Measurements from ENCODE around the gene HSF5. TPM values are rescaled to one million over a fixed set of nuclear protein-coding genes. Genes with fewer than 3 reads are reported as not detected.
"Not testable (repeated sequence)": the region's sequence is repeated elsewhere in the genome, so short reads cannot be mapped to it uniquely, and the experiment has no call there.

The HSF5 gene
- total and polyA plus RNA-seq, 8 donors = 0.18 TPM; not detected in 7

DNA sequence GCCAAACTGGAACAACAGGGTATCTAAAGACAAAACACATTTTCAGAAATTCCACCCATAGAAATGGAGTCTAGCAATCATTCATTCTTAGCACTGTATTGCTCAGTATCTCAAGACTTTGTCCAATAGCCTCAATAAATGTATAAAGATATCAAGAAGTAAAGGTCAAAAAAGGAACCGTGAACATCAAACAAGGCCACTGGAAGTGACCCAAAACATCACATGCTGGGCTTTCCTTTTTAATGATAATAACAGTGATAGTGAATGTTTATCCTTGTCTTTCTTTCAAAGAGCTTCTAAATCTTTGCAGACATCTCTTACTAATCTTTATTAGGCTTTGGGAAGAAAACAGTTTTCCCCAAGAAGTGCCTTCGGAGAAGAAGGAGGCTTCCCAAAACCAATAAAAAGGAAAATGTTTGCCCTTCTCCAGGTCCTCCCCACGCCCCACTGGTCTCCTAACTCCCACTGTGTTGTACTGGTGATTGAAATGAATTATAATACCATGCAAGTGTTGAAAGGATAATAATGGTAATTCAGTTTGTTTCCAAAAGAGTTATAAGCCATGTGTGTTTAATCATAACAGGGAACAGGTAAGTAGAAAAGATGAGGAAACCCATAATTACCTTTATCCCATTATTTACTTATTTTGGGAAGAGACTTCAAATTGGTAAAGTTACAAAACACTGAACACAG, 89.5 kb downstream of the HSF5 start:
- DNase-seq = no peak
- Histone ChIP-seq H3K36me3 (no peaks in the 10 kb centered on the region), H3K27me3 (no peaks in the 10 kb centered on the region), H3K4me1 (peaks cover 3 to 13% (median 7%) of the 10 kb centered on the region in 4 donors), H3K4me3 (no peak overlapping the region), H3K9me3 (no peaks in the 10 kb centered on the region), H3K27ac (no peak overlapping the region)
- intact Hi-C loops (cut with DNase I; ENCODE audit: low total_unique reads) = no loop called here
- WGBS, 5 donors = 30 to 46% (median 33%) methylated on average over 3 of the region's 3 CpGs
- TF ChIP-seq EP300 (IDR thresholded peaks at IDR 0.05) (no peak), POLR2A (IDR thresholded peaks at IDR 0.05) (no peak), CTCF (IDR thresholded peaks at IDR 0.05) (no peak), POLR2AphosphoS5 (IDR thresholded peaks at IDR 0.05) (no peak)

DNA sequence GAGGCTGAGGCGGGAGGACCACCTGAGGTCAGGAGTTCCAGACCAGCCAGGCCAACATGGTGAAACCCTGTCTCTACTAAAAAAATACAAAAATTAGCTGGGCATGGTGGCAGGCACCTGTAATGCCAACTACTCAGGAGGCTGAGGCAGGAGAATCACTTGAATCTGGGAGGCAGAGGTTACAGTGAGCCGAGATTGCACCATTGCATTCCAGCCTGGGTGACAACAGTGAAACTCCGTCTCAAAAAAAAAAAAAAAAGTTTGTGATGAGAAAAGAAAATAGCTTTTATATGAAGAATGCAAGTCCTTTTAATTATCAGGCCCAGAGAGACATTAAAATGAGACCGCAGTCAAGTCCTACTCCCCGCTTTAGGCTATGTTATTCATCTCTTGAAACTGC, 90.8 kb downstream of the HSF5 start:
- WGBS, 5 donors = 89 to 96% (median 93%) methylated on average over 5 of the region's 5 CpGs
- H3K27ac ChIP-seq; intact Hi-C loops (cut with DNase I; ENCODE audit: low total_unique reads); H3K9me3 ChIP-seq; H3K27me3 ChIP-seq; H3K36me3 ChIP-seq; H3K4me3 ChIP-seq; DNase-seq: not testable (repeated sequence)
- peaks cover 3 to 13% (median 7%) of the 10 kb centered on the region in 4 donors for H3K4me1 ChIP-seq

DNA sequence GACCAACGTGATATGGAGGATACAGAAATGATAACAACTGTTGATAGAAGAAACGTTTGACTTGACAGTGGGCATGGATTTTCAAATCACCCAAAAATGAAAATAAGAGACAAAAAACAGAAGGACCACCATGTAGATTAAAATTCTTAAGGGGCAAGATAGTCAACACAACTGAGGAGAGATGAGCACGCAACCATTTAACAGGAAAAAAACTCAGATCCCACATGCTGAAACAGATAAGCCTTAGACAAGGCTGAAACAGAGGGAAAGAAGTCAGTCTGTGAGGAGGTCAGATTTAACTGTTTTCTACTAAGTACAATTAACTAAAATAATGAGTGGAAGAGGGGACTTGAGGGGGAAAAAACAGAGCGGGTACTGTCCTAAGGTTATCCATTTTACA, 92.0 kb downstream of the HSF5 start:
- intact Hi-C loops (cut with DNase I; ENCODE audit: low total_unique reads) = no loop called here
- H3K4me3 ChIP-seq = no peak overlapping the region
- H3K4me1 ChIP-seq = peaks cover 4 to 13% (median 12%) of the 10 kb centered on the region in 4 donors
- no peak for TF ChIP-seq EP300 (IDR thresholded peaks at IDR 0.05)
- no peak for TF ChIP-seq POLR2A (IDR thresholded peaks at IDR 0.05)
- no peak for TF ChIP-seq CTCF (IDR thresholded peaks at IDR 0.05)
- no peak for TF ChIP-seq POLR2AphosphoS5 (IDR thresholded peaks at IDR 0.05)
- H3K36me3 ChIP-seq = no peaks in the 10 kb centered on the region
- no peak for DNase-seq
- H3K27ac ChIP-seq = no peak overlapping the region
- H3K27me3 ChIP-seq = no peaks in the 10 kb centered on the region
- WGBS, 5 donors = 73 to 82% (median 78%) methylated on average over 4 of the region's 4 CpGs
- no peaks in the 10 kb centered on the region for H3K9me3 ChIP-seq

DNA sequence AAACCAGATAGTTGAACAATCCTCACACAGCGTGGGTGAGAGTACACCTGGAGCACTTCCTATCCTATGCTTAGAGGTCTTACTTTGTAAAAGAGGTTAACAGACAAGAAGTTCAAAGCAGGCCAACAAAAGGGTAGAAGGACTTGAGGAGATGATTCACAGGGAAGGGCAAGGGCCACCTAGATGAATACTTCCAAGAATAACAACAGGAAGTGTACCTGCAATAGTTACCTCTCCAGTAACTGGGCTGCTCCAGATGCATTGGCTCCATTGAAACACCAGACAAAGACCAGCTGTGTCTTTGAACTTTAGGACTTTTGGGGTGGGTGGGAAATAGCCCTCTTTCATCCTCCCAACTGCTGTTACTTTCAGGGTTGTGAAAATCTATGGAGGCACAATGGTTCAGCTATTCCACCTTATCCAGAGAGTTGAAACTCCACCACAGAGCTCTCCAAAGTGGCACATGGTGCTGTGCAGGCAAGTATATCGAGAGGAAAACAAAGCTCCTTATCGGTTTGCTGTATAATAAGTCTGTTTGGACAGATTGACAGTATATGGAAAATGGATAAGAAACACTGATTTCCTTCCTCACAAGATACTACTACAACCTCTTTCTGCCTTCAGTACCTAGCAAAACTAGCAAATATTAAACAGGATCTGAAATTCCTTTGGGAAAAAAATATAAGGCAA, 93.5 kb downstream of the HSF5 start:
- no peaks in the 10 kb centered on the region for H3K36me3 ChIP-seq
- WGBS, 5 donors = 37 to 66% (median 50%) methylated on average over 3 of the region's 3 CpGs
- peak overlapping the region in 2 of 5 donors; percentile 13 to 41 for H3K27ac ChIP-seq
- TF ChIP-seq CTCF (IDR thresholded peaks at IDR 0.05) = no peak
- TF ChIP-seq POLR2AphosphoS5 (IDR thresholded peaks at IDR 0.05) = no peak
- TF ChIP-seq EP300 (IDR thresholded peaks at IDR 0.05) = no peak
- no peak for TF ChIP-seq POLR2A (IDR thresholded peaks at IDR 0.05)
- no peak overlapping the region for H3K4me3 ChIP-seq
- DNase-seq = no peak
- no peaks in the 10 kb centered on the region for H3K9me3 ChIP-seq
- no peaks in the 10 kb centered on the region for H3K27me3 ChIP-seq
- intact Hi-C loops (cut with DNase I; ENCODE audit: low total_unique reads) = no loop called here
- peaks cover 4 to 22% (median 17%) of the 10 kb centered on the region in 4 donors for H3K4me1 ChIP-seq

Data from stomach (tissue), 9 donors.